Measurements from ENCODE around the gene PHB1. TPM values are rescaled to one million over a fixed set of nuclear protein-coding genes. Genes with fewer than 3 reads are reported as not detected.
"Not testable (repeated sequence)": the region's sequence is repeated elsewhere in the genome, so short reads cannot be mapped to it uniquely, and the experiment has no call there.

Gene PHB1
- total RNA-seq, 2 donors from 2014 or later: 229 to 487 TPM

GRCh38 chr17:49370971-49371834, 43.5 kb downstream of the PHB1 start:
- intact Hi-C loops (cut with DNase I): no loop called here
- Histone ChIP-seq H3K4me1 (no peaks in the 10 kb centered on the region), H3K9me3 (no peaks in the 10 kb centered on the region), H3K9ac (ENCODE audit: low read depth in 2 of 2, low read length in 2 of 2) (no peak overlapping the region), H3K4me3 (no peak overlapping the region), H3K27ac (no peak overlapping the region), H3K36me3 (no peaks in the 10 kb centered on the region), H3K27me3 (no peaks in the 10 kb centered on the region)
- DNase-seq: no peak
- no peak for TF ChIP-seq CTCF (IDR thresholded peaks at IDR 0.05)

GRCh38 chr17:49369760-49370159, 44.9 kb downstream of the PHB1 start:
- Histone ChIP-seq H3K27me3 (no peaks in the 10 kb centered on the region), H3K36me3 (no peaks in the 10 kb centered on the region), H3K27ac (no peak overlapping the region), H3K4me3 (no peak overlapping the region), H3K9ac (ENCODE audit: low read depth in 2 of 2, low read length in 2 of 2) (no peak overlapping the region), H3K4me1 (no peaks in the 10 kb centered on the region), H3K9me3 (no peaks in the 10 kb centered on the region)
- DNase-seq: no peak
- intact Hi-C loops (cut with DNase I): no loop called here
- TF ChIP-seq CTCF (IDR thresholded peaks at IDR 0.05): no peak

- no peaks in the 10 kb centered on the region for H3K27me3 ChIP-seq
- no peaks in the 10 kb centered on the region for H3K9me3 ChIP-seq
- no peaks in the 10 kb centered on the region for H3K4me1 ChIP-seq
- TF ChIP-seq CTCF (IDR thresholded peaks at IDR 0.05): no peak
- H3K4me3 ChIP-seq: no peak overlapping the region
- H3K9ac ChIP-seq (ENCODE audit: low read depth in 2 of 2, low read length in 2 of 2): no peak overlapping the region
- H3K36me3 ChIP-seq: no peaks in the 10 kb centered on the region
- no peak for DNase-seq
- no peak overlapping the region for H3K27ac ChIP-seq
- intact Hi-C loops (cut with DNase I): no loop called here
Measured at GRCh38 chr17:49369089-49369488, 45.6 kb downstream of the PHB1 start.

- H3K4me3 ChIP-seq: no peak overlapping the region
- no peak for DNase-seq
- no peaks in the 10 kb centered on the region for H3K4me1 ChIP-seq
- no peak overlapping the region for H3K27ac ChIP-seq
- no peak for TF ChIP-seq CTCF (IDR thresholded peaks at IDR 0.05)
- H3K36me3 ChIP-seq: no peaks in the 10 kb centered on the region
- intact Hi-C loops (cut with DNase I): no loop called here
- no peaks in the 10 kb centered on the region for H3K27me3 ChIP-seq
- H3K9ac ChIP-seq (ENCODE audit: low read depth in 2 of 2, low read length in 2 of 2): no peak overlapping the region
- H3K9me3 ChIP-seq: no peaks in the 10 kb centered on the region
Measured at GRCh38 chr17:49365667-49366066, 49.0 kb downstream of the PHB1 start.

- DNase-seq; H3K36me3 ChIP-seq; H3K9ac ChIP-seq (ENCODE audit: low read depth in 2 of 2, low read length in 2 of 2); H3K4me3 ChIP-seq; H3K27me3 ChIP-seq; H3K9me3 ChIP-seq; H3K4me1 ChIP-seq; intact Hi-C loops (cut with DNase I); H3K27ac ChIP-seq: not testable (repeated sequence)
Measured at GRCh38 chr17:49365126-49365525, 49.6 kb downstream of the PHB1 start.

GRCh38 chr17:49364119-49364518, 50.6 kb downstream of the PHB1 start:
- DNase-seq: no peak
- intact Hi-C loops (cut with DNase I): no loop called here
- Histone ChIP-seq H3K27me3 (no peaks in the 10 kb centered on the region), H3K36me3 (no peaks in the 10 kb centered on the region), H3K4me3 (no peak overlapping the region), H3K4me1 (peaks cover 11% of the 10 kb centered on the region), H3K9ac (ENCODE audit: low read depth in 2 of 2, low read length in 2 of 2) (no peak overlapping the region), H3K9me3 (no peaks in the 10 kb centered on the region), H3K27ac (no peak overlapping the region)
- no peak for TF ChIP-seq CTCF (IDR thresholded peaks at IDR 0.05)
